NCI-H524 (cell line): ENCODE results near the gene TNS3.

ENCODE experiments used
- DNase-seq, 2 experiments: peaks; one replicate each; lab custom pipeline; 2025; lab: John Stamatoyannopoulos, UW

TNS3 gene

DNA sequence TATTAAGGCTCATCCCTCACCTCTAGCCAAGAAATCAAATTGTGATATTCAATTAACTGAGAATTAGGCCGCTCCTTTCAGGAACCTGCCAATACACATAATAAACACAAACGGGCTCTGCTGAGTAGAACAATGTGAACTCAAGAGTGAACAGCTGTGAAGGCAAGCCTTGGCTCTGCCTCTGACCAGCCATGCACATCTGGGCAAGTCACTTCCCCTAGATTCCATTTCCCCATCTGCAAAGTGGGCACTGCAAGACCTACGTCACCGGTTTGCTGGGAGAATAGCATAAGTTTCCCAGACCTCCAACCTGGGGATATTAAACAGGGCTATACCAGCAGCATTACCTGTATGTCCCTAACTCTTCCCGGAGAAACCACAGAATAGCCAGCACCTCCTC lies 355.2 kb downstream of the TNS3 start:
- DNase-seq: no peak

GRCh38 chr7:47225387-47226131 lies 356.4 kb downstream of the TNS3 start:
- no peak for DNase-seq
